ENCODE data around the gene ADO. TPM values are rescaled to one million over a fixed set of nuclear protein-coding genes. Genes with fewer than 3 reads are reported as not detected.

The ADO gene
- total and polyA plus RNA-seq, 9 of the 15 experiments (the other 6 are each of a cell fraction or from before 2014, with no cell fraction given): 3.0 to 20.0 (median 16.1) TPM

DNA sequence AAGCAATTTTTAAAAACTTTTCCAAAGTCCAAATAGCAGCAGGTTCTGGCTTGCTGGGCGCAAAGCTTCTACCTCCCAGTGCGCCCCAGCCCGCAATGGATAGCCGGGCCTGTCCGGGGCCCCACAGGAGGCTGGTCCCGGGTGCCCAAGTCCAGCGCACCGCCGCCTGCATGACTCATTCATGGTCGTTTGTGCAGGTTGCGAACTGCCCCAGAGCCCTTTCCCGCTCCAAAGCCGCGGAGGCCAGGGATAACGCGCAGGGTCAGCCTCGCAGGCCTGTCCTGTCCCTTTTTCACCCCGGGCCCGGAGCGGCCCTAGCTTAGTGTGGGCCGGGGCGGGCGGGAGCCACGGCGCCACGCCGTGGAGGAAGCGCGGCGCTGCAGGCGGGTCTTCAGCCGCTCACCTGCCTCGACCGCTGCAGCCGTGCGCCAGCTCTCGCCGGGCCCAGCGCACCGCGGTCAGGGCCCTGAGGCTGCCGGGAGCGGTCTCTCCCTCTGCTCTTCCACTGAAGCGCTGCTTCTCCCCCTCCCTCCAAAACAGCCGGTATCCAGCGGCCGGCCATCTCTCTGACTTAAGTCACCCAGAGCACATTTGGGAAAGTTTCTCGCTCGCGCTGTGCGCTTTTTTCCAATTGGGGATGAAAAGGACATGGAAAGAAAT, 13.4 kb downstream of the ADO start:
- Histone ChIP-seq H3K27ac (ENCODE audit: extremely low read depth, low read depth, low read length) (no peak overlapping the region), H3K4me1 (replicated peaks in 1 of 2; ENCODE audit: control insufficient read depth in 2 of 2, insufficient read depth in 2 of 2, low read length in 2 of 2) (peaks cover 7 to 50% of the 10 kb centered on the region in 2 experiments; a peak in 3 of 5 replicates), H3K9ac (ENCODE audit: insufficient read depth in 1 of 2, low read depth in 2 of 2, low read length in 2 of 2) (peak overlapping the region in 1 of 2 experiments; percentile 94; a peak in 2 of 4 replicates), H4K20me1 (replicated peaks; ENCODE audit: control insufficient read depth, insufficient read depth, low read length) (no peaks in the 10 kb centered on the region), H3K36me3 (ENCODE audit: control insufficient read depth, insufficient read depth, low read length) (no peaks in the 10 kb centered on the region), H3K4me3 (peak overlapping the region; percentile 74; the same call in 1 of the 2 replicates), H3K9me1 (ENCODE audit: control insufficient read depth, insufficient read depth, low read length) (no peaks in the 10 kb centered on the region), H2AFZ (ENCODE audit: low read depth, low read length) (peak overlapping the region; percentile 95), H3K9me3 (replicated peaks; ENCODE audit: control insufficient read depth, insufficient read depth, low read depth, low read length) (no peaks in the 10 kb centered on the region), H3K4me2 (ENCODE audit: insufficient read depth, low read length) (peak overlapping the region; percentile 90), H3K79me2 (ENCODE audit: control insufficient read depth, insufficient read depth, low read length) (no peaks in the 10 kb centered on the region), H3K27me3 (ENCODE audit: control insufficient read depth in 2 of 2, insufficient read depth in 2 of 2, low read length in 2 of 2) (peaks cover 19 to 48% of the 10 kb centered on the region in 2 experiments; a peak in 4 of 5 replicates)
- POLR2A ChIA-PET: interaction anchor here (0.6 to 1.0 kb wide), 4 partner anchors 11 to 326 kb away, joined by 3 read pairs; no protein-coding TSS in a partner anchor
- in situ Hi-C loops (cut with MboI) (no loop called here), intact Hi-C loops (cut with micrococcal nuclease) (loop anchor here (2.0 to 5.0 kb wide), 4 partner anchors 206 to 381 kb away; no protein-coding TSS in a partner anchor)
- no TSS peak for BruUV-seq (replicated peaks)
- WGBS (ENCODE audit: insufficient coverage, low coverage, missing lambda C conversion rate): 6% methylated on average over 37 of the region's 51 CpGs
- DNase-seq (ENCODE audit: extremely low read depth in 1 of 4, low spot score in 3 of 4) (peak; percentile 84 to 89 (median 87)), ATAC-seq (peak; percentile 81), FAIRE-seq (peak; percentile 11)
- CTCF ChIA-PET (ENCODE audit: low intra/inter-chr PET ratio): interaction anchor here (1.1 to 1.5 kb wide), 2 partner anchors 224 to 380 kb away, joined by 3 read pairs; no protein-coding TSS in a partner anchor
- TF ChIP-seq E2F8 (IDR thresholded peaks at IDR 0.05; ENCODE audit: low read depth, partially characterized antibody) (no peak), HLTF (IDR thresholded peaks at IDR 0.05) (no peak), HIVEP1 (CRISPR knock-in tag; IDR thresholded peaks at IDR 0.05) (no peak), ZNF263 (CRISPR knock-in tag; IDR thresholded peaks at IDR 0.05; ENCODE audit: borderline replicate concordance) (no peak), RFX1 (IDR thresholded peaks at IDR 0.05) (no peak), PHF21A (IDR thresholded peaks at IDR 0.05; ENCODE audit: borderline replicate concordance, low read depth) (peak; percentile 78)
- TF ChIP-seq, protein P1, sequence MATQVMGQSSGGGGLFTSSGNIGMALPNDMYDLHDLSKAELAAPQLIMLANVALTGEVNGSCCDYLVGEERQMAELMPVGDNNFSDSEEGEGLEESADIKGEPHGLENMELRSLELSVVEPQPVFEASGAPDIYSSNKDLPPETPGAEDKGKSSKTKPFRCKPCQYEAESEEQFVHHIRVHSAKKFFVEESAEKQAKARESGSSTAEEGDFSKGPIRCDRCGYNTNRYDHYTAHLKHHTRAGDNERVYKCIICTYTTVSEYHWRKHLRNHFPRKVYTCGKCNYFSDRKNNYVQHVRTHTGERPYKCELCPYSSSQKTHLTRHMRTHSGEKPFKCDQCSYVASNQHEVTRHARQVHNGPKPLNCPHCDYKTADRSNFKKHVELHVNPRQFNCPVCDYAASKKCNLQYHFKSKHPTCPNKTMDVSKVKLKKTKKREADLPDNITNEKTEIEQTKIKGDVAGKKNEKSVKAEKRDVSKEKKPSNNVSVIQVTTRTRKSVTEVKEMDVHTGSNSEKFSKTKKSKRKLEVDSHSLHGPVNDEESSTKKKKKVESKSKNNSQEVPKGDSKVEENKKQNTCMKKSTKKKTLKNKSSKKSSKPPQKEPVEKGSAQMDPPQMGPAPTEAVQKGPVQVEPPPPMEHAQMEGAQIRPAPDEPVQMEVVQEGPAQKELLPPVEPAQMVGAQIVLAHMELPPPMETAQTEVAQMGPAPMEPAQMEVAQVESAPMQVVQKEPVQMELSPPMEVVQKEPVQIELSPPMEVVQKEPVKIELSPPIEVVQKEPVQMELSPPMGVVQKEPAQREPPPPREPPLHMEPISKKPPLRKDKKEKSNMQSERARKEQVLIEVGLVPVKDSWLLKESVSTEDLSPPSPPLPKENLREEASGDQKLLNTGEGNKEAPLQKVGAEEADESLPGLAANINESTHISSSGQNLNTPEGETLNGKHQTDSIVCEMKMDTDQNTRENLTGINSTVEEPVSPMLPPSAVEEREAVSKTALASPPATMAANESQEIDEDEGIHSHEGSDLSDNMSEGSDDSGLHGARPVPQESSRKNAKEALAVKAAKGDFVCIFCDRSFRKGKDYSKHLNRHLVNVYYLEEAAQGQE (IDR thresholded peaks at IDR 0.05; ENCODE audit: borderline replicate concordance): peak; percentile 80
- TF ChIP-seq, protein P1 (CRISPR knock-in tag; IDR thresholded peaks at IDR 0.05; ENCODE audit: low read depth): 0 out of 2 replicates have a peak, but pooled peaks have one; percentile 21
- TF ChIP-seq, protein P2, sequence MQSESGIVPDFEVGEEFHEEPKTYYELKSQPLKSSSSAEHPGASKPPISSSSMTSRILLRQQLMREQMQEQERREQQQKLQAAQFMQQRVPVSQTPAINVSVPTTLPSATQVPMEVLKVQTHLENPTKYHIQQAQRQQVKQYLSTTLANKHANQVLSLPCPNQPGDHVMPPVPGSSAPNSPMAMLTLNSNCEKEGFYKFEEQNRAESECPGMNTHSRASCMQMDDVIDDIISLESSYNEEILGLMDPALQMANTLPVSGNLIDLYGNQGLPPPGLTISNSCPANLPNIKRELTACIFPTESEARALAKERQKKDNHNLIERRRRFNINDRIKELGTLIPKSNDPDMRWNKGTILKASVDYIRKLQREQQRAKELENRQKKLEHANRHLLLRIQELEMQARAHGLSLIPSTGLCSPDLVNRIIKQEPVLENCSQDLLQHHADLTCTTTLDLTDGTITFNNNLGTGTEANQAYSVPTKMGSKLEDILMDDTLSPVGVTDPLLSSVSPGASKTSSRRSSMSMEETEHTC (IDR thresholded peaks at IDR 0.05): no peak

All from K562 (cell line).